NT2/D1 (cell line): Measurements from ENCODE around the gene LRRC26.

ENCODE experiments used
- DNase-seq: peaks from one replicate; pipeline ENCODE4 v3.0.0-alpha.2; 2011; ENCODE audit warnings: low read depth, low spot score
- H3K27me3 ChIP-seq: 2 replicates; pipeline ENCODE4 v1.6.0; 2011; ENCODE audit warnings: mild to moderate bottlenecking; ENCODE audit not compliant: insufficient read length, insufficient read depth
- H3K36me3 ChIP-seq: 2 replicates; pipeline ENCODE4 v1.6.1; 2011; ENCODE audit warnings: mild to moderate bottlenecking, low read length, mixed read lengths; ENCODE audit not compliant: insufficient read depth, insufficient read length
- H3K4me1 ChIP-seq: 2 replicates; pipeline ENCODE4 v1.5.1; 2011; ENCODE audit not compliant: insufficient read depth, insufficient read length
- H3K4me3 ChIP-seq: 2 replicates; pipeline ENCODE4 v1.5.1; 2011; ENCODE audit warnings: low read depth; ENCODE audit not compliant: insufficient read length
- H3K9ac ChIP-seq: 2 replicates; pipeline ENCODE4 v1.6.0; 2011; ENCODE audit warnings: low read depth; ENCODE audit not compliant: insufficient read length
- H3K9me3 ChIP-seq: 2 replicates; pipeline ENCODE4 v1.5.1; 2011; ENCODE audit warnings: mild to moderate bottlenecking, low read length; ENCODE audit not compliant: insufficient read depth
- SUZ12 ChIP-seq: IDR thresholded peaks from 2 replicates; pipeline ENCODE4 v1.6.1; 2011; ENCODE audit not compliant: insufficient read length, insufficient read depth; ENCODE audit errors: extremely low read depth
- YY1 ChIP-seq: IDR thresholded peaks from 2 replicates; pipeline ENCODE4 v1.6.1; 2011; ENCODE audit not compliant: insufficient read length, insufficient read depth
- ZNF274 ChIP-seq: IDR thresholded peaks from 2 replicates; pipeline ENCODE4 v1.6.1; 2011; ENCODE audit warnings: mild to moderate bottlenecking, low read depth, low read length

LRRC26 gene

DNA sequence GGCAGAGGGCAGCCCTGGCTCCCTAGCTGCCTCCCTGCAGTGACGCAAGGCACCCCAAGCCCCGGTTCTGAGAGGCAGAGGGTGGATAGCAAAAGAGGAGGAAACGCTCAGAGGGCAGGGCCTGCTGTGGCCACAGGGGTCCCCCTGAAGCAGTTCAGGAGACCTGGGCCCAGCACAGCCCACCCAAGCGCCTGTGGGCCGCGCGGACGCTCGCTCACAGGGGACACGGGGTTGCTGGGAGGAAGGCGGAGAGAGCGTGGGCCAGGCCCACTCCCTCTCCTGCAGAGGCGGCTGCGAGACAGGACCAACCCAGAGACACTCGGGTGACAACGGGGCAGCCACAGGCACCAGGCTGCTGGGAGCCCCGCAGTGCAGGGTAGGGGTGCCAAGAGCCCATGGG is 9.9 kb upstream of the LRRC26 start:
- Histone ChIP-seq H3K9ac (no peak overlapping the region), H3K36me3 (peaks cover 76% of the 10 kb centered on the region)

GRCh38 chr9:137178939-137179630 is 9.2 kb upstream of the LRRC26 start:
- peaks cover 74% of the 10 kb centered on the region for H3K36me3 ChIP-seq
- H3K27me3 ChIP-seq, result no peaks in the 10 kb centered on the region
- DNase-seq, result no peak
- no peaks in the 10 kb centered on the region for H3K9me3 ChIP-seq
- H3K4me1 ChIP-seq, result peaks cover 5% of the 10 kb centered on the region
- TF ChIP-seq ZNF274, result no peak
- no peak for TF ChIP-seq SUZ12
- TF ChIP-seq YY1, result no peak
- H3K9ac ChIP-seq, result no peak overlapping the region
- H3K4me3 ChIP-seq, result no peak overlapping the region

More for the DNA sequence above, 9.9 kb upstream of the LRRC26 start:
- Histone ChIP-seq H3K9me3 (no peaks in the 10 kb centered on the region), H3K27me3 (no peaks in the 10 kb centered on the region), H3K4me1 (peaks cover 5% of the 10 kb centered on the region), H3K4me3 (no peak overlapping the region)
- DNase-seq, result no peak
- TF ChIP-seq YY1, result no peak
- no peak for TF ChIP-seq SUZ12
- TF ChIP-seq ZNF274, result no peak

DNA sequence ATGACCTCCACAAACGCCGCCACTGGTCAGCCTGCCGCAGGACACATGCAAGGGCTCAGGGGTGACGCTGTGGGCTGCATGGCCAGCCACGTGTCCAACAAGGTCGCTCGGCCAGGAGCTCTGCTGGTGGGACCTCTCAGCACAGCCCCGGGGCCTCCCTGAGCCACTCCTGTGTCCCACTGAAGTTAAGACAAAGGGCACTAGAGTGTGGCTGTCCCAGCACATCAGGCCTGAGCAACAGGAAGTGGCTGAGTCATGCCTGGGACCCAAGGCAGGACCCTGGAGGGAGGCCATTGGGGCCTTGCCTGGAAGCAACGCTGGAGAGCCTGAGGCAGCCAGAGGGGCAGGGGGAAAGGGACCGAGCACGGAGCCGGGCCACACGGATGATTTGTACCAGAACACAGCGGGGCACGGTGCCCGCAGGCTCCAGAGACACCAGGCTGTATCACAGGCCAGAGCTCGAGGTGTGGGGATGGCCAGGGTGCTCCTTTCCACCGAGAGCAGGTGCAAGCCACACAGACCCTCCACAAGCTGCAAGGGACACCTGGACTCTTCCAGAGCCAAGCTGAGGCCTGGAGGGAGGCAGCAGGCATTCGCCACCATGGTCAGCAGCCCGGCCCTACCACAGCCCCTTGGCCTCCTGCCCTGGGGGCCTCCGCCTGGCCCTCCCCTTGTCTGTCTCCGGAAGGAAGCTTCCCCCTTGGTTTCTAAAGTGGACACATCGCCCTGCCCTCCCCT is 8.5 kb upstream of the LRRC26 start:
- no peak overlapping the region for H3K4me3 ChIP-seq
- peaks cover 69% of the 10 kb centered on the region for H3K36me3 ChIP-seq
- no peak for DNase-seq
- no peaks in the 10 kb centered on the region for H3K9me3 ChIP-seq
- no peaks in the 10 kb centered on the region for H3K27me3 ChIP-seq
- no peak overlapping the region for H3K9ac ChIP-seq
- peaks cover 5% of the 10 kb centered on the region for H3K4me1 ChIP-seq
- TF ChIP-seq YY1 (no peak), SUZ12 (no peak), ZNF274 (no peak)

DNA sequence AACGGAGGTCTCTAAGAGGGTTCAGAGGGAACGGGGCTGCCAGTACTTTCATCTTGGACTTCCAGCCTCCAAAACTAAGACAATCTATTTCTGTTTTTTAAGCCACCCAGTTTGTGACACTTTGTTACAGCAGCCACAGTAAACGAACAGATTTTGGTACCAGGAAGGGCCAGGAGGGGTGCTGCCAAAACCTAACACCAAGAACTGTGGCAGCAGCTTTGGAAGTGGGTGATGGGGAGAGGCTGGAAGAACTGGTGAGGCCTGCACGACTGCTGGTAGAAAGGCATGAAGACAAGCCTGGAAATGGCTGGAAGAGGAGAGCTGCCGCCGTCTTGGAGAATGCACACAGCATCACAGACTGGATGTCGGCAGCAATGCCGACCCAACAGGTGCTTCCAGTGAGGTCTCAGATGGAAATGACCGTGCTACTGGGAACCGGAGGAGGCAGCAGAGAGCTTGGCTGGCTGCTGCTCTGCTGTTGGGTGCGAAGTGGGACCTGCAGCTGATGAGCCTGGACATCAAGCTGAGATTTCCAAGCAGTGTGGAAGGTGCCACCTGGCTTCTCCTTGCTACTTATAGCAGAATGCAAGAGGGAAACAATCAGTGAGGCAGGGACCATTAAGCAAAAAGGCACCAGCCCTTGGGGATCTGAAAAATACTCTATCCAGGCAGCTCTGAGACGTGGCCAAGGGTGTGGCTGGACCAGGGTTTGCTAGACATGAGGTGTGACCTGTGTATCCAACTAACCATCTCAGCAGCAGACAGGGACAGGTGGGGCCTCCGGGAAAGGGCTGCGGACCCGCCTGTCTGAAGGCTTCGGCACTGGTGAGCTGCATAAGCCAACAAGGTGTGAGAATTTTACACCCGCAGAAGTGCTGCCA is 6.7 kb upstream of the LRRC26 start:
- peaks cover 5% of the 10 kb centered on the region for H3K27me3 ChIP-seq
- H3K4me3 ChIP-seq, result no peak overlapping the region
- no peak for DNase-seq
- no peak overlapping the region for H3K9ac ChIP-seq
- TF ChIP-seq YY1 (no peak), ZNF274 (no peak), SUZ12 (no peak)
- H3K36me3 ChIP-seq, result peaks cover 55% of the 10 kb centered on the region
- no peaks in the 10 kb centered on the region for H3K9me3 ChIP-seq
- H3K4me1 ChIP-seq, result peaks cover 5% of the 10 kb centered on the region

GRCh38 chr9:137175345-137175961 is 5.6 kb upstream of the LRRC26 start:
- Histone ChIP-seq H3K4me1 (peaks cover 12% of the 10 kb centered on the region), H3K9ac (no peak overlapping the region), H3K27me3 (peaks cover 15% of the 10 kb centered on the region), H3K9me3 (no peaks in the 10 kb centered on the region), H3K36me3 (peaks cover 44% of the 10 kb centered on the region), H3K4me3 (no peak overlapping the region)
- TF ChIP-seq SUZ12 (no peak), YY1 (no peak), ZNF274 (no peak)
- no peak for DNase-seq

DNA sequence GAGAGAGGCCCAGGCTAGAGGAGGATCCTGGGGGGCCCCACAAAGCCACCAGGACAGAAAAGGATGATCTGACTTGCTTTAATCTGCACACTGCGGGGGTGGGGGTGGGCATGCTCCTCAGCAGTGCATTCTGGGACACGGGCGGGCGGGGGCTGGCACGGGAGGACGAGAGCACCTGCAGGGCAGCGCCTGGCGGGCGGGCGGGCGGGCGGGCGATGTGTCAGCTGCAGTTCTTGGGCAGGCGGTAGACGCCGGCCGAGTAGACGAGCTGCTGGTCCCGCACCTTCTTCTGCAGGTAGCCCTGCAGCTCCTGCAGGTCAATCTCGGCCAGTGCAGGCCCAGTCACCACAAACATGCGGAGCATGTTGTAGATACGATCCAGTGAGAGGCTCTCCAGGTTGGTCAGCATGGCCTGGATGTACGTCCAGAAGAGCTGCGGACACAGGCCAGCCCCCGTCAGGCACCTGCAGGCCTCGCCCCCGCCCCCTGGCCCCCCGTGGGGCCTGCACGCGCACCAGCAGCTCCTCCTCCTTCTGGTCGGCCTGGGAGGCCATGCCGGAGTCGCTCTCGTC is 5.0 kb upstream of the LRRC26 start:
- H3K36me3 ChIP-seq, result peaks cover 37% of the 10 kb centered on the region
- TF ChIP-seq SUZ12, result no peak
- TF ChIP-seq YY1, result no peak
- no peak for TF ChIP-seq ZNF274
- no peaks in the 10 kb centered on the region for H3K9me3 ChIP-seq
- no peak overlapping the region for H3K4me3 ChIP-seq
- H3K4me1 ChIP-seq, result peaks cover 17% of the 10 kb centered on the region
- no peak overlapping the region for H3K9ac ChIP-seq
- DNase-seq, result no peak
- peaks cover 21% of the 10 kb centered on the region for H3K27me3 ChIP-seq
